GM21528 (cell line): ENCODE data around the gene CLCNKB.
"Not testable (repeated sequence)": the region's sequence is repeated elsewhere in the genome, so short reads cannot be mapped to it uniquely, and the experiment has no call there.

Experiments
- ATAC-seq: cut with Tn5 transposase; IDR thresholded peaks from one replicate; pipeline ENCODE4 v1.9.1; 2021; ENCODE audit warnings: mild to moderate bottlenecking, moderate library complexity; ENCODE audit not compliant: unreplicated experiment, low FRiP score

CLCNKB gene

GRCh38 chr1:16029288-16029687 lies 14.3 kb upstream of the CLCNKB start:
- no peak for ATAC-seq

GRCh38 chr1:16031551-16031950 lies 12.0 kb upstream of the CLCNKB start:
- no peak for ATAC-seq

- no peak for ATAC-seq
These were observed 11.0 kb upstream of the CLCNKB start for GRCh38 chr1:16032388-16033102.

- ATAC-seq, result not testable (repeated sequence)
These were observed 10.4 kb upstream of the CLCNKB start for GRCh38 chr1:16033103-16033632.

GRCh38 chr1:16036461-16036860 lies 7.1 kb upstream of the CLCNKB start:
- ATAC-seq, result not testable (repeated sequence)

GRCh38 chr1:16038620-16038912 lies 5.0 kb upstream of the CLCNKB start:
- no peak for ATAC-seq

- not testable (repeated sequence) for ATAC-seq
These were observed 3.7 kb upstream of the CLCNKB start for GRCh38 chr1:16039871-16040270.

- ATAC-seq, result no peak
These were observed 2.4 kb upstream of the CLCNKB start for GRCh38 chr1:16041200-16041599.

- ATAC-seq, result no peak
These were observed 1.5 kb upstream of the CLCNKB start for GRCh38 chr1:16042096-16042495.

GRCh38 chr1:16042654-16043053 lies 928 bp upstream of the CLCNKB start:
- ATAC-seq, result not testable (repeated sequence)

- ATAC-seq, result no peak
These were observed 368 bp downstream of the CLCNKB start for GRCh38 chr1:16043950-16044349.

GRCh38 chr1:16046842-16047241 lies 3.3 kb downstream of the CLCNKB start:
- ATAC-seq, result no peak

GRCh38 chr1:16047791-16048475 lies 4.4 kb downstream of the CLCNKB start:
- no peak for ATAC-seq

GRCh38 chr1:16048573-16049189 lies 5.1 kb downstream of the CLCNKB start:
- ATAC-seq, result no peak

- no peak for ATAC-seq
These were observed 6.7 kb downstream of the CLCNKB start for GRCh38 chr1:16050328-16050727.

- no peak for ATAC-seq
These were observed 7.5 kb downstream of the CLCNKB start for GRCh38 chr1:16051039-16051438.

- ATAC-seq, result not testable (repeated sequence)
These were observed 8.4 kb downstream of the CLCNKB start for GRCh38 chr1:16051949-16052348.

GRCh38 chr1:16053781-16054502 lies 10.4 kb downstream of the CLCNKB start:
- ATAC-seq, result no peak

GRCh38 chr1:16054598-16055540 lies 11.3 kb downstream of the CLCNKB start:
- ATAC-seq, result no peak
